ENCODE data around the gene PRR16.
"Not testable (repeated sequence)": the region's sequence is repeated elsewhere in the genome, so short reads cannot be mapped to it uniquely, and the experiment has no call there.

PRR16 gene

DNA sequence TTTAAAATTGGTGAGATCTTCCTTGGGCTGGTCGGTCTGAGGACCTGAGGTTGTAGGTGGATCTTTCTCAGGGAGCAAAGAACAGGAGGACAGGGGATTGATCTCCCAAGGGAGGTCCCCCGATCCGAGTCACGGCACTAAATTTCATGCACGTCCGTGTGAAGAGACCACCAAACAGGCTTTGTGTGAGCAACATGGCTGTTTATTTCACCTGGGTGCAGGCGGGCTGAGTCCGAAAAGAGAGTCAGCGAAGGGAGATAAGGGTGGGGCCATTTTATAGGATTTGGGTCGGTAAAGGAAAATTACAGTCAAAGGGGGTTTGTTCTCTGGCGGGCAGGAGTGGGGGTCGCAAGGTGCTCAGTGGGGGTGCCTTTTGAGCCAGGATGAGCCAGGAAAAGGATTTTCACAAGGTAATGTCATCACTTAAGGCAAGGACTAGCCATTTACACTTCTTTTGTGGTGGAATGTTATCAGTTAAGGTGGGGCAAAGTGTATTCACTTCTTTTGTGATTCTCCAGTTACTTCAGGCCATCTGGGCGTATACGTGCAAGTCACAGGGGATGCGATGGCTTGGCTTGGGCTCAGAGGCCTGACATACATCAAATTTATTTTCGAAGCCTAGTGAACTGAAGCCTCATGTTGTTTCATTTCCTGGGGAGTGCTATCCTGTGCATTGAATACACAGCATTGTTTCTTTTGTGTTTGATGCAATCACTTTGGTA, 238.9 kb downstream of the PRR16 start:
- H3K36me3 Mint-ChIP-seq, CTCF ChIA-PET, H3K27me3 Mint-ChIP-seq, H3K27ac Mint-ChIP-seq, H3K4me1 Mint-ChIP-seq, H3K4me3 Mint-ChIP-seq, DNase-seq, H3K9me3 Mint-ChIP-seq: not testable (repeated sequence)

GRCh38 chr5:120703918-120704587, 240.0 kb downstream of the PRR16 start:
- no peak for DNase-seq
- Mint-ChIP-seq H3K4me1 (no peaks in the 10 kb centered on the region), H3K4me3 (no peak overlapping the region), H3K27ac (no peak overlapping the region), H3K36me3 (no peaks in the 10 kb centered on the region), H3K27me3 (peaks cover 7% of the 10 kb centered on the region), H3K9me3 (no peaks in the 10 kb centered on the region)
- CTCF ChIA-PET = no interaction called here

DNA sequence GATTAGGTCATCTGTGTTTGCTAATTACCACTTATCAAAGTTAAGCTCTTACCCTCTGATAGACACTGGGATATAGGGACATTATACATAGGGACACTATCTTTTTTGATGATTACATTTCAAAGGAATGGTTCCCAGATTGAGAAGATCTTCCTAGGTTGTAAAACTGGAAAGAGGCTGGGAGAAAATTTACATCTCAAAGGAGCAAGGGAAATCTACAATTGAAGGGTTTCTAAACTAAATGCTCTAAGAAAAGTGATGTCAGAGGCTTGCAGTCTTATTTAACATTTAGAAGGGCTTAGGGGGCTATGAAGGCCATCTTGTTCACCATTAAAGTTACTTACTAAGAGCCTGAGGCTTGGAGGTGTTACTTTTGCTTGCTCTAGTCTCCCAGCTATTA, 242.8 kb downstream of the PRR16 start:
- Mint-ChIP-seq H3K27ac (no peak overlapping the region), H3K4me3 (no peak overlapping the region), H3K36me3 (no peaks in the 10 kb centered on the region), H3K4me1 (no peaks in the 10 kb centered on the region), H3K9me3 (peaks cover 4% of the 10 kb centered on the region), H3K27me3 (peaks cover 7% of the 10 kb centered on the region)
- no peak for DNase-seq
- CTCF ChIA-PET = no interaction called here

DNA sequence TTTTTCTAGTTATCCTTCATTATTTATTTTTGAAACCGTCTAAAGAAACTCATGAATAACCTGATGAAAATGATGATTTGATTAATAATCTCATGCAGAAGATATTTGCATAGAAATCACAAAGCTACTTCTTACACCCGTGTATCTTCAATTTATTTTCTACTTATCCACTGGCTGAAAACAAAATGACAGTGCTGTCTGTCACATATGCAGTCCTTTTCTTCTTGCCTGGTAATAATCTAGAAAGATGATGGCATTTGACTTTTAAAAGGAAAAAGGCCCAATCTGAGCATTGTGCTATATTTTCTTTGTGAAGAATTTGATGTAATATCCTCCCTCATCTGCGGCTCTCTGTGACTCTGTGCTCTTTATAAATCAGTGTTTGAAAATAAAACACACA, 253.3 kb downstream of the PRR16 start:
- Mint-ChIP-seq H3K27me3 (no peaks in the 10 kb centered on the region), H3K27ac (no peak overlapping the region), H3K4me1 (no peaks in the 10 kb centered on the region), H3K36me3 (no peaks in the 10 kb centered on the region), H3K9me3 (no peaks in the 10 kb centered on the region), H3K4me3 (no peak overlapping the region)
- CTCF ChIA-PET = no interaction called here
- no peak for DNase-seq

- H3K27me3 Mint-ChIP-seq = no peaks in the 10 kb centered on the region
- no peaks in the 10 kb centered on the region for H3K4me1 Mint-ChIP-seq
- H3K9me3 Mint-ChIP-seq = peaks cover 2% of the 10 kb centered on the region
- CTCF ChIA-PET = no interaction called here
- DNase-seq = no peak
- no peak overlapping the region for H3K27ac Mint-ChIP-seq
- no peak overlapping the region for H3K4me3 Mint-ChIP-seq
- H3K36me3 Mint-ChIP-seq = no peaks in the 10 kb centered on the region
Measured at GRCh38 chr5:120730214-120730613, 266.1 kb downstream of the PRR16 start.

DNA sequence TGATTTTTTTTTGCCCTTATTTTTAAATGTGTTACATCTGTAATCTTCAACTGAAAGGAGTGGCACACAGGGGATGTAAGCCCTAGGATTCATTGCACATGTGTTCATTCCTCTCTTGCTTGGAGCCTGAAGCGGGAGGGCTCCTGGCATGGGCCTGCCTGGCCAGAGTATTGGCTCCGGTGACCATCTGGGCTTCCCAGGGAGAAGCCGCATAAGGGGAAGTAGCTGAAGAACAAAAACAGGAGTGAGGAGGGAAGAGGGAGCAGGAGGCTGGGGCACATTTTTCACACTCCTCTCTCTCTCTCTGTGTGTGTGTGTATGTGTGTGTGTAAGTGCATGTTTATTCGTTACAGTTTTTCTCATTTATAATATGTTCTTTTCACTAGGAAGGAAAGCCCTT, 269.9 kb downstream of the PRR16 start:
- Mint-ChIP-seq H3K4me3 (no peak overlapping the region), H3K4me1 (no peaks in the 10 kb centered on the region), H3K27ac (no peak overlapping the region), H3K9me3 (peaks cover 6% of the 10 kb centered on the region), H3K36me3 (no peaks in the 10 kb centered on the region), H3K27me3 (no peaks in the 10 kb centered on the region)
- DNase-seq = no peak
- CTCF ChIA-PET = interaction anchor here (0.6 kb wide), 1 partner anchor 62 kb away, joined by 3 read pairs; no protein-coding TSS in a partner anchor

GRCh38 chr5:120735076-120735475, 271.0 kb downstream of the PRR16 start:
- CTCF ChIA-PET = no interaction called here
- H3K27me3 Mint-ChIP-seq = no peaks in the 10 kb centered on the region
- H3K36me3 Mint-ChIP-seq = no peaks in the 10 kb centered on the region
- DNase-seq = no peak
- no peak overlapping the region for H3K27ac Mint-ChIP-seq
- H3K9me3 Mint-ChIP-seq = peaks cover 6% of the 10 kb centered on the region
- no peaks in the 10 kb centered on the region for H3K4me1 Mint-ChIP-seq
- no peak overlapping the region for H3K4me3 Mint-ChIP-seq

All from activated naive CD4-positive, alpha-beta T cell treated with anti-CD3 and anti-CD28 coated beads, Interleukin-2, amount 10 ng/mL, durations not matched to agents 7 days and 5 days (primary cell).